HG02642 (cell line): ENCODE results near the gene HTR3A.

Source experiments
- ATAC-seq: cut with Tn5 transposase; IDR thresholded peaks from one replicate; pipeline ENCODE4 v1.9.1; 2021; ENCODE audit warnings: mild to moderate bottlenecking; ENCODE audit not compliant: unreplicated experiment, poor library complexity

Gene HTR3A

DNA sequence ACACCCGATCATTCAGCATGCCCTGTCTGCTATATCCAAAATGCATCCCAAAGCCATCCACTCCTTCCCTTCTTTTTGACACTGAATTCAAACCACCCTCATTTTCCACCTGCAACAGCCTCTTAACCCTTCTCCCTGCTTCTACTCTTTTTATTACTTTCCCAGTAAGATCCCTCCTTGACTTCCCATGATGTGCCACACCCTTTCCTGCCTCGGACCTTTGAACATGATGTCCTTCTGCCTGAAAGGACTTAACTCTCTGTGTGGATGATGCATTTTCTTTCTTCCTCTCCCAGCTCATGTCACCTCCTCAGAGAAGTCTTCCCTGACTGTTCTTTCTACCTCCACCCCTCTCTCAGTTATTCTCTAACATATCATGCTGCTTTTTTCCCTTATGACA lies 36.5 kb downstream of the HTR3A start:
- no peak for ATAC-seq

DNA sequence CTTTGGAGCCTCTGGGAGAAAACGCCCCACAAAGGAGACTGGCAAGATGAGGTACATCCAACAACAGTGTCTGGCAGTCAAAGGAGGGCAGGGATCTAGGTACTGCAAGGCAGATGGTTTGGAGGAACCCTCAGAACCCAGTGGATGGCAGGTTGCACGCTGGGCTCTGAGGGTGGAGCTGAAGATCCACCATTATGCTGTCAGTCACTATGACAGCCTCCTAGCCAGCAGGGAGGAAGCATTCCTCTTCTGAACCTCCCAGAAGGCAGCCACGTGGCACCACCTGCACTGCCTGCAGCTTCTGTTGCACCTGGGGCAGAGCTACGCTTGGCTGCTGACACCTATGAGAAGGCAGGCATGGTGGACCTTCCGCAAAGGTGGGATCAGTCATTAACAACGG lies 40.2 kb downstream of the HTR3A start:
- ATAC-seq: no peak

DNA sequence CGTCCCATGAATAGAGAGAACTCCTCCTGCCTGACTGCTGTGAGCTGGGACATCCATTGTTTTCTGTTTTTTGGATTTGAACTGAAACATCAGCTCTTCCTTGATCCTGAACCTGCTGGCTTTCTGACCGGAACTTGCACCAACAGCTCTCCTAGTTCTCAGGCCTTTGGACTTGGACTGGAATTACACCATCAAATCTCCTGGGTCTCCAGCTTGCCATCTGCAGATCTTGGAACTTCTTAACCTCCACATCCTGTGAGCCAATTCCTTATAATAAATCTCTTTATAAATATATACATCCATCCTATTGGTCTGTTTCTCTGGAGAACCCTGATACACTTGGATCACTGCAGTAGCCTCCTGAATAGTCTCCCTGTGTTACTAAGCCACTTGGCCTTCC lies 42.1 kb downstream of the HTR3A start:
- ATAC-seq: no peak

- ATAC-seq: no peak
Measured at GRCh38 chr11:114017723-114018122, 42.8 kb downstream of the HTR3A start.

- no peak for ATAC-seq
Measured at GRCh38 chr11:114019046-114019445, 44.1 kb downstream of the HTR3A start.

GRCh38 chr11:114019574-114019973 lies 44.7 kb downstream of the HTR3A start:
- ATAC-seq: no peak

- ATAC-seq: no peak
Measured at GRCh38 chr11:114025329-114025907, 50.5 kb downstream of the HTR3A start.

- no peak for ATAC-seq
Measured at GRCh38 chr11:114026355-114026754, 51.4 kb downstream of the HTR3A start.

GRCh38 chr11:114027391-114027790 lies 52.5 kb downstream of the HTR3A start:
- no peak for ATAC-seq

DNA sequence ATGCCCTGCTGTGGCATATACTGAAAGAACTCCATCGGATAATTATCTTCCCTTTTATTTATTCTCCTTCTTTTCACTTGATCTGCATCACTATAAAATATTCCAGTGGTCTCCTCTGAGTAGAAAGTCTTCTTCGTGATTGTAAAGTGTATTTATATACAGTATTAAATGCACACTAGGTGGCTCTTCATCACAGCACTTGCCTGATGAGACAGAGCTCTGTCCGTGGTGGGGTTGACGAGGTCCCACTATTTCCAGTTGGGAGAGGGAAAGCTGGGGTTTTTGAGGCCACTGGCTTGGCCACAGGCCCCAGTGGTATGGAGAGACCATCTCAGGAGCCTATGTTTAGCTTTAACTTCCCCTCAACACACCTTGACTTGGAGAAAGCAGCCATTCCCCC lies 53.0 kb downstream of the HTR3A start:
- ATAC-seq: no peak

DNA sequence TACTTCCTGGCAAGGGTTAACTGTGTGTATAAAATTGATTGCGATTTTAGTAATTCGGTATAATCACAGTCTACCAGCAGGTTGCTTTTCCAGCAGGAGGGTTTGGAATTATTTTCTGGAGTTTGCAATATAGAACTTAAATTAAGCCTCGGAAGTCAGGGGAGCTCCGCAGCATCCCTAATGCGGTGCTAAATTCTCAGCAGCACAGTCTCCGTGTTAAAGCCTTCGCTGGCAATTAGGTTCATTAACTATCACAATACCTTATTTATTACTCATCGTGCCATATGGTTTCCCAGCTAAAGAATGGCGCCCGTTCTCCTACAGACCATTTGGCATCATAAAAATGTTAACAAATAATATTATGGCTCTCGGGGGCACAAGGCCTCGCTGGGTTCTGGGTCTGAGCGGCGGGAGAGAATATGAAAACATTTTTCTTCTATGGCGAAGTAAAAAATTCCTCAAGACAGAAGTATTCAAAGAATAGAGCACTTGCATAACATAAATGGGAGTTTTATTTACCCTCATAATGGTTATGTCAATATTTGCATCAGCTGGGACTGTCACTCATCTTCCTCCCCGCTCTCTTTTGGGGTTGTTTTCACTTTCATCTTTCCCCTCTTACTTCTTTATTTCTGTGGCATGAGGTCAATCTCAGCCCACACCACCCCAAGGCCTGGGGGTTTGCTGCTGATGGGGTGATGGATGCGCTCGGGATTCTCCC lies 56.5 kb downstream of the HTR3A start:
- ATAC-seq: no peak

DNA sequence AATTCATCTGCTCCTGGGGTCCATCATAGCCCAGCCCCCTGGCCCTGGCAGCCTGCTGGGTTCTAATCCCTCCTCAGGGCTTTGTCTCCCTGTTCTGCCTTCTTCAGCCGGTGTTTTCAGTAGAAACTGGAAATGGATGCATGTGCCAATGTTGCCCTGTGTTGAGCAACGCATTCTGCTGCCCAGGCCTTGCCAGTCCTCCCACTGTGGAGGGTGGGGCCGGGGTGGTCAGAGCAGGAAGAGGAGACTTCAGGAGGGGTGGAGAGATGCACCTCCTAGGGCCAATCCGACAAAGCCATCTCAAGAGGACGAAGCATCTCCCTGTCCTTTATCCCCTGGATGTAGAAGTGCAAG lies 57.0 kb downstream of the HTR3A start:
- no peak for ATAC-seq

- no peak for ATAC-seq
Measured at GRCh38 chr11:114033066-114033465, 58.2 kb downstream of the HTR3A start.

- ATAC-seq: no peak
Measured at GRCh38 chr11:114033572-114033971, 58.7 kb downstream of the HTR3A start.

GRCh38 chr11:114034956-114035355 lies 60.0 kb downstream of the HTR3A start:
- no peak for ATAC-seq

- ATAC-seq: no peak
Measured at GRCh38 chr11:114036147-114036811, 61.4 kb downstream of the HTR3A start.

GRCh38 chr11:114036958-114037357 lies 62.0 kb downstream of the HTR3A start:
- no peak for ATAC-seq

- ATAC-seq: no peak
Measured at GRCh38 chr11:114039551-114039950, 64.6 kb downstream of the HTR3A start.
